ENCODE measurements around the gene XRCC1.

DNA sequence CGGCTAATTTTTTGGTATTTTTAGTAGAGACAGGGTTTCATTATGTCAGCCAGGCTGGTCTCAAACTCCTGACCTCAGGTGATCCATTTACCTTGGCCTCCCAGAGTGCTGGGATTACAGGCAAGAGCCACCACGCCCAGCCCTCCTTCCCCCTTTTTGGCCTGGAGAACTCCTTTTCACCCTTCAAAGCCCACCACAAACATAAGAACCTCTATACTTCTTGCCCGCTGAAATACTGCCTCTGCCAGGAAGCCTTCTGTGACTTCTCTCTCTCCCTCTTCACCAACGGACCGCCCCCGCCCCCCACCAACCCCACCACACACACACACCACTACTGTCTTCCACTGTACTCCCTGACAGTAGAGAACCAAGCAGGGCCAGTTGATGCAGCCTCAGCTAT is 41.6 kb upstream of the XRCC1 start:
- TF ChIP-seq, protein P1, sequence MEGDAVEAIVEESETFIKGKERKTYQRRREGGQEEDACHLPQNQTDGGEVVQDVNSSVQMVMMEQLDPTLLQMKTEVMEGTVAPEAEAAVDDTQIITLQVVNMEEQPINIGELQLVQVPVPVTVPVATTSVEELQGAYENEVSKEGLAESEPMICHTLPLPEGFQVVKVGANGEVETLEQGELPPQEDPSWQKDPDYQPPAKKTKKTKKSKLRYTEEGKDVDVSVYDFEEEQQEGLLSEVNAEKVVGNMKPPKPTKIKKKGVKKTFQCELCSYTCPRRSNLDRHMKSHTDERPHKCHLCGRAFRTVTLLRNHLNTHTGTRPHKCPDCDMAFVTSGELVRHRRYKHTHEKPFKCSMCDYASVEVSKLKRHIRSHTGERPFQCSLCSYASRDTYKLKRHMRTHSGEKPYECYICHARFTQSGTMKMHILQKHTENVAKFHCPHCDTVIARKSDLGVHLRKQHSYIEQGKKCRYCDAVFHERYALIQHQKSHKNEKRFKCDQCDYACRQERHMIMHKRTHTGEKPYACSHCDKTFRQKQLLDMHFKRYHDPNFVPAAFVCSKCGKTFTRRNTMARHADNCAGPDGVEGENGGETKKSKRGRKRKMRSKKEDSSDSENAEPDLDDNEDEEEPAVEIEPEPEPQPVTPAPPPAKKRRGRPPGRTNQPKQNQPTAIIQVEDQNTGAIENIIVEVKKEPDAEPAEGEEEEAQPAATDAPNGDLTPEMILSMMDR (IDR thresholded peaks at IDR 0.05; ENCODE audit: low read length), result no peak
- no peak for TF ChIP-seq EZH2 (optimal IDR thresholded peaks at IDR 0.05; ENCODE audit: low read depth, low read length)
